Effector CD8-positive, alpha-beta T cell (primary cell): ENCODE results near the gene ZBTB7C.

Experiments
- DNase-seq: peaks from one replicate; lab custom pipeline; 2025; lab: John Stamatoyannopoulos, UW

Gene ZBTB7C

GRCh38 chr18:47995654-47996053 lies 413.5 kb downstream of the ZBTB7C start:
- DNase-seq, result no peak

DNA sequence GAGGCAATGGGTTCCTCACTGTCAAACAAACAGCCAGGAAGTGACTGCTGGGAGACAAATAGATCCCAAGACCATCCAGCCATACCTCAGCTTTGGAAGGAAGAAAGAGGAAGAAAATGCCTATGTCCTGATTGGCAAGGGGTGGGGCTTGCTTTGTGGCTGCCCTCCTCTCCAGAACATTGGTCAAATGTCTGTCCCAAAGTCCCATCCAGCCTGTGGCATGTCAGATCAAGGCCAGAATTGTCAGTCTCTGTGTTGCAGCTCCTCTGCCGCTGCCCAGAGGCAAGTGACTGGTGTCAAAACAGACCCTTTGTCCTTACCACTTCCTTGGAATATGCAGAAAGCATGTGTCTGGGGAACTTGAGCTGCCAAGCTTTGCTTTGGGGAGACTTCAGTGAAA lies 415.8 kb downstream of the ZBTB7C start:
- no peak for DNase-seq

- DNase-seq, result no peak
Measured at GRCh38 chr18:47992976-47993375, 416.2 kb downstream of the ZBTB7C start.

DNA sequence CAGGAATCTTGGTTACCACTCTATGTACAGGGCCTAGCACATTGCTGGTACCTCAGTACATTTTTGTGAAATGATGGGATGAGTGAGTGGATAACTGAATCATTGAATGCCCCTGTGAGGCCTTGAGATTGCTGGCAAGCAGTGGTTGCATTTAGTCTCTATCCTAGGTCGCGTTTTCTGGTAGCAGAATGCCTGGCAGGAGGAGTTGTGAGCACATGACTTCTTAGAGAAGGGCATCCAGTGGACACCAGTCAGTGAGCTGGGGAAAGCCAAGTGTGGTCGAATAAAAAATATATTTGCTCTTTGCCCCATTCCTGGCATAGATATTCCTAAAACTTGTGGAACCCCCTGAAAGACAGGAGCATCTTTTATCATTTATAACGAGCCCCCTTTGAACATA lies 416.9 kb downstream of the ZBTB7C start:
- DNase-seq, result no peak

DNA sequence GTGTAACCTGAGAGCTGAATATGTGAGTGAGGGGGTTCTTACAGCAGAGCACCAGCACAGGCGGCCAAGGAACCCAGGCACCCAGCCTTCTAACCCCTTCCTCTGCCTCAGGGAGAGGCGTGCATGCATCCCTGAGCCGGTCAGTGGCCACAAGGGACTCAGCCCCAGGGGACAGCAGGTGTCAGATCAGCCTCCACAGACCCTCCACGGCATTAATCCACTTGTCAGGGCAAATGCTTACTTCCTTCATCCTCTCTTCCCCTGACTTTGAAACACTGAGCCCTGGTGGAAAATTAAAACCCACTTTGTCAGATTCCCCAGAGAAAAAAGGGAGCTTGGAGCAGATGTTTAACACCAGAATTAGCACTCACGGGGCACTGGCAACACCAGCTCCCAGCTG lies 418.2 kb downstream of the ZBTB7C start:
- no peak for DNase-seq

DNA sequence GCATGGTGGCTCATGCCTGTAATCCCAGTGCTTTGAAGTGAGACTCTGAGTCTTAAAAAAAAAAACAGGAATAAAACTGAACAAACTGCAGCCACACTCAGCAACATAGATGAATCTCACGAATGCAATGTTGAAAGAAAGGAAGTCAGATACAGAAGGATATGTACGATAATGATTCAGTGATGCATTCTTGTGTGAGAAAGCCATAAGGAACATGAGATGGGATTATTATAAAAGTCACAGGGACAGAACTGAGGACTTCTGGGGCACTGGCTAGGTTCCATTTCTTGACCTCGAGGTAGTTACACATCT lies 421.8 kb downstream of the ZBTB7C start:
- no peak for DNase-seq

DNA sequence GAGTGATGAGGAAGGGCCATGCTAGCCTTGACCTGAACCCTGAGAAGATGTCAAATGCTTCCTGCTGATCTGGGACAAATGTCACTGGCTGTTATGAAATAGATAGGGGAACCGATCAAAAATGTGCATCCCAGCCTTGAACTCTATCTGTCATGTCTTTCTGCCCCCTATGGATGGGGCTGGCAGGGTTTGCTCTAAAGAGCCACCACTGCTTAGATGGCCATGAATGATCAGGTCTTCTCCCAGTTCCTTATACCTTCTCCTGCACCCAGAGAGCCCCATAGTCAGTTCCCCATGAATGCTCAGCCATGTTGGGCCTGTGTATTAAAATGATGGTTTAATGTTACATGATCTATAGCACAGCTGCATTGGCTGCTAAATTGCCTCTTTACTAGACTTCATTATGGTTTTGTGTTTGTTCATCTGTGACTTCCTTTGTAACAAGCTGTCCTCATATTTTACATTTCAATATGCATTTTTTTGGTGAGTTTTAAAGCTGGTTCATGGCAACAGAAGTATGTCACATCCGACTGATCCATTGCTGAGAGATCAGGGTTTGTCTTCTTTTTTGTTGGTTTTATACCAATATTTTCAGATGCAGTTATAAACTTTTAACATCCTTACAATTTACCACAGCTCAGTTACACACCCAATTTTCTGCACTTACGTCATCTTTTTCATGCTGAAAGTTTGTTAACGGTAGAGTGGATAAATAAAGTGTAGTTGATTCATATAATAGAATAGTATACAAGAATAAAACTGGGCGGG lies 422.4 kb downstream of the ZBTB7C start:
- no peak for DNase-seq

GRCh38 chr18:47985866-47986265 lies 423.3 kb downstream of the ZBTB7C start:
- DNase-seq, result no peak

GRCh38 chr18:47984991-47985390 lies 424.2 kb downstream of the ZBTB7C start:
- DNase-seq, result no peak

DNA sequence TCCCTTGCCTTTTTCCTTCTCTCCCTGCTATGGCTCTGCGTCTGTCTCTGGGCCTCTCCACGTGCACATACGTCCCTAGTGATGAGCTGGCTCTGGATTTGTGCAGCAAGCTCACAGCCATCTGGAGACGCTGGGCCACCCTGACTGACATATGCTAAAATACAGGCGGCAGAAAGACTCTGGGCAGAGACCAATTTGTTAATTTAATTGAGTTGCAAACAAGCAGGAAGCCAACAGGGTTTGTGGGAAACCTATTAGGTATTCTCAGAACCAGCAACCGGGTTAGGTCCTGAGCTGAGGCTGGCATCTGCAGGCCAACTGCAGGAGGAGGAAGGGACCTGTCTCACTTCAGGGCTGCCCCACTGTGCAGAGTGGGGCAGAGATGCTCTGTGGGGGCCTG lies 425.2 kb downstream of the ZBTB7C start:
- DNase-seq, result no peak

DNA sequence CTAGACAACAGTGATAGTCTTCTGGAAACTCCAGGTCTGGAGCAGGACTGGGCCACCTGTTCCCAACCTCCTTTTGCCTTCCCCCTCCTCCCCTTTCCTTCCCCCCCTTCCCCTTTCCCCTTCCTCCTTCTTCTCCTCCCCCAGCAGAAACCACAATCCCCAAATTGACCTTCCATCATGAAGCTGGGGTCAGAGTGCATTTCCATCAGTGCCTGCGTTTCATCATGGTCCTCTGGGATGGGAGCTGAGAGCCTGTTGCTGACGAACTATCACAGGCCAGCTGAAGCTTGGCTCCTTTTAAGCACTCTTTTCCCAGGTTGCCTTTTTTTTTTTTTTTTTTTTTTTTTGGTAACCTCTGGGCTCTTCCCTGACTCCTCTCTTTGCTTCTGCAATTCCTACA lies 426.1 kb downstream of the ZBTB7C start:
- DNase-seq, result no peak

GRCh38 chr18:47981830-47982229 lies 427.4 kb downstream of the ZBTB7C start:
- DNase-seq, result no peak

DNA sequence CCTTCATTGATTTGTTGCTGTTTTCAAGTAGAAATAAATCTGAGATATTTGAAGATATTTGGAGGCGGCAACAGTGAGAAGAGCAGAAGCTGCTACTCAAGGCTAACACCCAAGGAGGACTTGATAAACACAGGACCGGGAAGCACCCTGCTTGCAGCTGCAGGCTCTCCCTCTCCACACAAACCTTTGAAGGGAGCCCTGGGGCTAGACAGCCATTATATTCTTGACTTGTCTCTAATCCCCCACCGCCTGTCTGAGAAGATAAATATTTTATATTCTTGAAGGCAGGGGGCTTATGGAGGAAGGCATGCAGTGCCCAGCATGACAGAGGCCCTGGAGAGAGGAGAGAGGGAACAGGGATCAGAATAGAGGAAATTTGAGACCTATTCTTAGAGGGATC lies 427.9 kb downstream of the ZBTB7C start:
- no peak for DNase-seq

DNA sequence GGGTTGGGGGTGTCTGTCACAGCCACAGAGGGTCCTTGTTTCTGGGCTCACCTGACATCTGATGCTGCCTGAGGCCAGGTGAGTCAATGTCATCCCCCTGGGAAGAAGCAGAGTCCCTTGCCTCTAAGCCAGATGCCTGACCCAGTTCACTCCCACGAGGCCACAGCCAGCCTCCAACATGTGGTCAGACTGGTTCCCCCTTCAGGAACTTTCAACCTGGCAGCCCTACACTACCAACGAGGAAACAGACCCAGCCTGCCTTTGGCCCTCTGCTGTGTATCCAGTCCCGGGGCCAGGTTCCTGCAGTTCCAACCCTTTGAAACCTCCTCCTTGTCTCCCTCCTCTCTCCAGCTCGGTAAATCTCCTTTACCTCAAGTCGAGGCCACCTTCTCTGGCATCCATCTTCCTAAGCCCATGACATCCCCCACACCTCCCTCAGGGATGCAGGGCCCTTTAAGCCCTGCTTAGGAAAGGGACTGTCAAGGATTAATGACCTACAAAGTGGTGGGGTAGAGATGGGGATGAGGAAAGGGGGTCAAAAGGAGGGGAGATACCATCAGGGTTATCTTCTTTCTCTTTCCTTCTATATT lies 429.5 kb downstream of the ZBTB7C start:
- DNase-seq, result no peak

- no peak for DNase-seq
Measured at GRCh38 chr18:47978603-47979002, 430.6 kb downstream of the ZBTB7C start.

DNA sequence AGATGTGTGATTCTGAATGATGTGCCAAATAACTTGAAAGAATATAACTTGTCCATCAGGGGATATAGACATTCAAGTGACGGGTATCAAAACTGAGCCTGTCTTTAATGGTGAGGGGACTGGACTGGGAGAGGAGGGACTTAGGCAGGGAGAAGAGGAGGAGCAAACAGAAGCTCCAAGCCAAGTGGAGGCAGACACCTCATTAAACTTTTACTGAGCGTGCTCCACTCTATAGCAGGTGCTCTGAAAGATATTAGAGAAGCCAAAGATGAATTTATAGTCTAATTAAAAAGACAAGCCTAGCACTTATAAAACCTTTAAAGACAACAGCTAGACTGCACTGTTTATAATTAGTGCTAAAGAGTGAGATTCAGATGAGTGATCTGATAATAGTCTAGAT lies 431.0 kb downstream of the ZBTB7C start:
- DNase-seq, result no peak
